Astrocyte (in vitro differentiated cells and primary cell): ENCODE measurements around the gene ARHGAP6. TPM values are rescaled to one million over a fixed set of nuclear protein-coding genes. Genes with fewer than 3 reads are reported as not detected.
"Not testable (repeated sequence)": the region's sequence is repeated elsewhere in the genome, so short reads cannot be mapped to it uniquely, and the experiment has no call there.

Experiments used
- DNase-seq: peaks from one replicate; pipeline ENCODE4 v3.0.0-alpha.2; 2010; ENCODE audit warnings: low read depth
- FAIRE-seq: peaks from 2 replicates; lab custom pipeline; 2011; peaks lifted over from hg19 to GRCh38; lab: Jason Lieb, UNC
- H2AFZ ChIP-seq: 2 replicates; pipeline ENCODE4 v1.6.0; 2012; ENCODE audit warnings: low read depth, low read length, inconsistent platforms
- H3K27ac ChIP-seq: 2 replicates; pipeline ENCODE4 v1.5.1; 2011; ENCODE audit warnings: low read depth, low read length, inconsistent platforms
- H3K27me3 ChIP-seq: 2 replicates; pipeline ENCODE4 v1.6.0; 2011; ENCODE audit warnings: low read length, inconsistent platforms; ENCODE audit not compliant: insufficient read depth
- H3K36me3 ChIP-seq: 2 replicates; pipeline ENCODE4 v1.5.1; 2011; ENCODE audit warnings: low read length, inconsistent platforms; ENCODE audit not compliant: insufficient read depth
- H3K4me1 ChIP-seq: 2 replicates; pipeline ENCODE4 v1.5.1; 2011; ENCODE audit warnings: low read length, inconsistent platforms; ENCODE audit not compliant: insufficient read depth
- H3K4me2 ChIP-seq: 2 replicates; pipeline ENCODE4 v1.6.0; 2012; ENCODE audit warnings: low read length, inconsistent platforms
- H3K4me3 ChIP-seq: 2 replicates; pipeline ENCODE4 v1.5.1; 2011; ENCODE audit warnings: low read depth, mild to moderate bottlenecking, low read length, inconsistent platforms; ENCODE audit not compliant: insufficient read depth
- H3K79me2 ChIP-seq: 2 replicates; pipeline ENCODE4 v1.6.0; 2012; ENCODE audit warnings: mild to moderate bottlenecking, low read length, inconsistent platforms; ENCODE audit not compliant: insufficient read depth
- H3K9ac ChIP-seq: 2 replicates; pipeline ENCODE4 v1.6.0; 2012; ENCODE audit warnings: mild to moderate bottlenecking, low read length, inconsistent platforms
- H3K9me3 ChIP-seq: 2 replicates; pipeline ENCODE4 v1.5.1; 2012; ENCODE audit warnings: low read depth, mild to moderate bottlenecking, low read length, inconsistent platforms; ENCODE audit not compliant: insufficient read depth
- H4K20me1 ChIP-seq: 2 replicates; pipeline ENCODE4 v1.6.0; 2012; ENCODE audit warnings: low read length, inconsistent platforms; ENCODE audit not compliant: insufficient read depth
- H3K27ac Mint-ChIP-seq: one replicate; pipeline ENCODE4 v1.8.0; 2021; ENCODE audit warnings: mild to moderate bottlenecking, mixed read lengths; ENCODE audit not compliant: unreplicated experiment
- H3K27me3 Mint-ChIP-seq: one replicate; pipeline ENCODE4 v1.8.0; 2021; ENCODE audit warnings: low read depth, mixed read lengths; ENCODE audit not compliant: unreplicated experiment
- H3K36me3 Mint-ChIP-seq: one replicate; pipeline ENCODE4 v1.8.0; 2021; ENCODE audit warnings: low read depth, mixed read lengths; ENCODE audit not compliant: unreplicated experiment
- H3K4me1 Mint-ChIP-seq: one replicate; pipeline ENCODE4 v1.8.0; 2021; ENCODE audit warnings: low read depth, mixed read lengths; ENCODE audit not compliant: unreplicated experiment
- H3K4me3 Mint-ChIP-seq: one replicate; pipeline ENCODE4 v1.8.0; 2021; ENCODE audit warnings: mild to moderate bottlenecking, moderate library complexity, mixed read lengths; ENCODE audit not compliant: unreplicated experiment
- H3K9me3 Mint-ChIP-seq: one replicate; pipeline ENCODE4 v1.8.0; 2021; ENCODE audit warnings: mild to moderate bottlenecking, mixed read lengths; ENCODE audit not compliant: unreplicated experiment
- EZH2 ChIP-seq: IDR thresholded peaks from 2 replicates; pipeline ENCODE4 v1.6.1; 2012; ENCODE audit warnings: mild to moderate bottlenecking, low read length, inconsistent platforms; ENCODE audit not compliant: insufficient read depth
- total RNA-seq: library from RNA; stranded (reverse); gene quantifications from 2 replicates; pipeline ENCODE4 v1.2.1, GENCODE V29; 2021
- TF ChIP-seq, protein P1 (sequence below): IDR thresholded peaks from 2 replicates; pipeline ENCODE4 v1.5.1; 2011; ENCODE audit warnings: low read depth, mild to moderate bottlenecking, inconsistent platforms, low read length, moderate library complexity; ENCODE audit not compliant: insufficient read depth

Gene ARHGAP6
- total RNA-seq, 1 donor from 2014 or later: 0.30 TPM

DNA sequence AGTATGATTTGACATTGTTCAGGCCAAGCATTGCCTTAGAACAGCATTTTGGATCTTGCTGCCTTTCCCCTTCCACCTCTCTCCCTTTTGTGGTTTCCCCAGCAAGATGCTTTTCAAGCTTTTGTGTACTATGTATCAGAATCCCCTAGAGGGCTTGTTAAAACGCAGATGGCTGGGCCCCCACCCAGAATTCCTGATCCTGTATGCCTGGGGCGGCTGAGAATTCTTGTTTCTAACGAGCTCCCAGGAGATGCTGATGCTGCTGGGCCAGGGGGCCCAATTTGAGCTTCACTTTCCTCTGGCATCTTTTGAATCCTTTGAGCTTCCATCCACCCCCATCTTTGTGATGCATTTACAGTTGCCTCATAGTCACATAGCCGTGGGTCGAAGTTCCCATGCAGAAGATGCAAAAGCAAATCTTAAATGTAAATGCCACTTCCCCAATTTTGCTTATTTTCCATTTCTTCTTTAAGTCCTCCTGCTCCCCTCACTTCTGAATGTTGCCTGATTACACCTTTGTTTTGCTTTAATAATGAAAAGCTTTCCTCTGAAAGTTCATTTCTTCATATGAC, 536.1 kb downstream of the ARHGAP6 start:
- Histone ChIP-seq H3K27me3 (no peaks in the 10 kb centered on the region), H3K4me1 (no peaks in the 10 kb centered on the region), H2AFZ (no peak overlapping the region), H3K27ac (no peak overlapping the region), H3K9me3 (no peaks in the 10 kb centered on the region), H3K9ac (no peak overlapping the region), H3K4me2 (no peak overlapping the region), H3K79me2 (no peaks in the 10 kb centered on the region), H4K20me1 (no peaks in the 10 kb centered on the region), H3K36me3 (no peaks in the 10 kb centered on the region), H3K4me3 (no peak overlapping the region)
- DNase-seq (no peak), FAIRE-seq (no peak)
- no peak overlapping the region for H3K4me3 Mint-ChIP-seq
- H3K36me3 Mint-ChIP-seq: no peaks in the 10 kb centered on the region
- no peak for TF ChIP-seq EZH2
- TF ChIP-seq, protein P1, sequence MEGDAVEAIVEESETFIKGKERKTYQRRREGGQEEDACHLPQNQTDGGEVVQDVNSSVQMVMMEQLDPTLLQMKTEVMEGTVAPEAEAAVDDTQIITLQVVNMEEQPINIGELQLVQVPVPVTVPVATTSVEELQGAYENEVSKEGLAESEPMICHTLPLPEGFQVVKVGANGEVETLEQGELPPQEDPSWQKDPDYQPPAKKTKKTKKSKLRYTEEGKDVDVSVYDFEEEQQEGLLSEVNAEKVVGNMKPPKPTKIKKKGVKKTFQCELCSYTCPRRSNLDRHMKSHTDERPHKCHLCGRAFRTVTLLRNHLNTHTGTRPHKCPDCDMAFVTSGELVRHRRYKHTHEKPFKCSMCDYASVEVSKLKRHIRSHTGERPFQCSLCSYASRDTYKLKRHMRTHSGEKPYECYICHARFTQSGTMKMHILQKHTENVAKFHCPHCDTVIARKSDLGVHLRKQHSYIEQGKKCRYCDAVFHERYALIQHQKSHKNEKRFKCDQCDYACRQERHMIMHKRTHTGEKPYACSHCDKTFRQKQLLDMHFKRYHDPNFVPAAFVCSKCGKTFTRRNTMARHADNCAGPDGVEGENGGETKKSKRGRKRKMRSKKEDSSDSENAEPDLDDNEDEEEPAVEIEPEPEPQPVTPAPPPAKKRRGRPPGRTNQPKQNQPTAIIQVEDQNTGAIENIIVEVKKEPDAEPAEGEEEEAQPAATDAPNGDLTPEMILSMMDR: no peak
- no peaks in the 10 kb centered on the region for H3K9me3 Mint-ChIP-seq
- no peaks in the 10 kb centered on the region for H3K4me1 Mint-ChIP-seq
- H3K27me3 Mint-ChIP-seq: no peaks in the 10 kb centered on the region
- H3K27ac Mint-ChIP-seq: no peak overlapping the region

DNA sequence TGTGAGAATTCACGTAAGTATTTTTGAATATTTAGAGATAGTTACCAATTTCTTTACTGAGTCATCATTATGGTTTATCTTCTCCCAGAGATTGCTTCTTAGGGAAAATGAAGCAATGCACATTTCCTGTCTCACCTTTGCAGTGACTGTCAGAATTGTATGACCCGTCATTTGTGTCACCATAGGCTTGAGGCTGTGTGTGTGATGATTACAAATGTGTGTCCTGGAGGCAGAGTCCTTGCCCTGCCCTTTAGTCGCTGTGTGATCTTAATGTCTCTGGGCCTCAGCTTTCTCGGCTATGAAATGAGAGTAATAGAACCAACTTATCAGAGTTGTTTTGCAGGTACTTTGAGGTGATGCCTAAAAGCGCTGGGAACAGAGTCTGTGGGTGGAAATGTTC, 540.7 kb downstream of the ARHGAP6 start:
- Histone ChIP-seq H4K20me1 (no peaks in the 10 kb centered on the region), H3K4me2 (no peak overlapping the region), H3K27me3 (no peaks in the 10 kb centered on the region), H3K36me3 (peaks cover 9% of the 10 kb centered on the region), H3K9ac (no peak overlapping the region), H3K4me1 (no peaks in the 10 kb centered on the region), H3K27ac (no peak overlapping the region), H3K9me3 (no peaks in the 10 kb centered on the region), H3K79me2 (no peaks in the 10 kb centered on the region), H2AFZ (no peak overlapping the region), H3K4me3 (no peak overlapping the region)
- H3K4me1 Mint-ChIP-seq: no peaks in the 10 kb centered on the region
- H3K9me3 Mint-ChIP-seq: no peaks in the 10 kb centered on the region
- no peaks in the 10 kb centered on the region for H3K27me3 Mint-ChIP-seq
- FAIRE-seq (peak; percentile 73), DNase-seq (no peak)
- TF ChIP-seq EZH2: no peak
- TF ChIP-seq, protein P1: no peak
- no peak overlapping the region for H3K27ac Mint-ChIP-seq
- H3K4me3 Mint-ChIP-seq: no peak overlapping the region
- H3K36me3 Mint-ChIP-seq: peaks cover 6% of the 10 kb centered on the region

DNA sequence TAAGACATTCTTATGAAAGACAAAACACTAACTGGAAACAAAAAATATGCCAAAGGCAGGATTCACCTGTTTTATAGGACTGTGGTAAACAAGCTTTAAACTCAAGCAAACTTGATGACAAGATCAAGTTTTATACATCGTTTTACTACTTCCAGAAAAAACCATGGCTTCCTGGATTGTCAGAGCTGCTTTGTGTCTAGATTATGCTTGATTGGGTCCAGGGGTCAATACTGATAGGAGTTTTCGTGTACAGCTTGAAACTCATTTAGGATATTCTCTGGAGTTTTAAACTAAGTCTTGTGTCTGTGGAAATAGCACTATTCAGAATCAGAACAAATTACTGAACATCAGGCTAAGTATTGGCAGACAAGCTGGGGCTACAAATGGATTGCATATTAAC, 541.6 kb downstream of the ARHGAP6 start:
- H4K20me1 ChIP-seq: no peaks in the 10 kb centered on the region
- no peaks in the 10 kb centered on the region for H3K9me3 Mint-ChIP-seq

DNA sequence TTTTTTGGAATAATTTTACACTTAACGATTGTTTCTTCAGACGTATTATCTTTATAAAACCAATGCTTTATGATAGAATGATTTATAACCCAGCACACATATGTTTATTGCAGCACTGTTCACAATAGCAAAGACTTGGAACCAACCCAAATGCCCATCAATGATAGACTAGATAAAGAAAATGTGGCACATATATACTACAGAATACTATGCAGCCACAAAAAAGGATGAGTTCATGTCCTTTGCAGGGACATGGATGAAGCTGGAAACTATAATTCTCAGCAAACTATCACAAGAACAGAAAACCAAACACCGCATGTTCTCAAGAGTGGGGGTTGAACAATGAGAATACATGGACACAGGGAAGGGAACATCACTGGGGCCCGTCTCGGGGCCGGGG, 542.6 kb downstream of the ARHGAP6 start:
- not testable (repeated sequence) for H4K20me1 ChIP-seq, H3K27ac ChIP-seq, H3K27ac Mint-ChIP-seq, H2AFZ ChIP-seq, FAIRE-seq, H3K9ac ChIP-seq, H3K27me3 Mint-ChIP-seq, H3K4me2 ChIP-seq, H3K9me3 Mint-ChIP-seq, H3K4me3 Mint-ChIP-seq, H3K27me3 ChIP-seq, H3K9me3 ChIP-seq, DNase-seq, H3K4me1 ChIP-seq, H3K36me3 Mint-ChIP-seq, H3K4me3 ChIP-seq, H3K79me2 ChIP-seq, H3K4me1 Mint-ChIP-seq
- peaks cover 13% of the 10 kb centered on the region for H3K36me3 ChIP-seq

More for the DNA sequence above, 541.6 kb downstream of the ARHGAP6 start:
- Histone ChIP-seq H3K27ac (no peak overlapping the region), H3K4me3 (no peak overlapping the region), H3K9me3 (no peaks in the 10 kb centered on the region), H3K36me3 (peaks cover 11% of the 10 kb centered on the region), H3K27me3 (no peaks in the 10 kb centered on the region), H3K4me1 (no peaks in the 10 kb centered on the region), H3K4me2 (no peak overlapping the region), H3K9ac (no peak overlapping the region), H2AFZ (no peak overlapping the region), H3K79me2 (no peaks in the 10 kb centered on the region)
- Mint-ChIP-seq H3K36me3 (peaks cover 6% of the 10 kb centered on the region), H3K27me3 (no peaks in the 10 kb centered on the region), H3K4me3 (no peak overlapping the region), H3K27ac (no peak overlapping the region), H3K4me1 (no peaks in the 10 kb centered on the region)
- TF ChIP-seq, protein P1: no peak
- no peak for TF ChIP-seq EZH2
- DNase-seq (no peak), FAIRE-seq (no peak)
